ENCODE results near the gene PTHLH.

Gene PTHLH

GRCh38 chr12:27972721-27973120 lies at the start of gene PTHLH:
Gene PTHLH (minus strand): TSS chr12:27972733. CDS start chr12:27969494, 3,239 bp downstream.
- DNase-seq (ENCODE audit: low read depth) = no peak

- no peak for DNase-seq (ENCODE audit: low read depth)
Measured at GRCh38 chr12:28021704-28022103, 49.2 kb upstream of the PTHLH start.

DNA sequence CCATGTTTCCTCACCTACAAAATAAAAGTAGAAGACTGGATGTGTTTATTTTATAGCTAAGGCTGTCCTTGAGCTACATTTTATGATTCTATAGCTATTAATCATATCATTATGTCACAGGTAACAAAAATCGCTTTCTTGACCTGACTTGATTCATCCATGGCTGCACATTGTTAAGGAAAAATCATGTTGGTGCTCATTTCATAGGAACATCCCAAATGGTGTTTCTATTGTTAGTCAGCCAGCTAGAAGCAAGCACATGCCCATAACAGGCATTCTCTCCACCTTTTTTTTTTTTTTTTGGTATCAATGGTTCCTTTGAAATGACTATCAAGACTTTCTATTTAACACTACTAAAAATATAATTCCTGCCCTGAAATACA lies 45.3 kb upstream of the PTHLH start:
- no peak for DNase-seq (ENCODE audit: low read depth)

DNA sequence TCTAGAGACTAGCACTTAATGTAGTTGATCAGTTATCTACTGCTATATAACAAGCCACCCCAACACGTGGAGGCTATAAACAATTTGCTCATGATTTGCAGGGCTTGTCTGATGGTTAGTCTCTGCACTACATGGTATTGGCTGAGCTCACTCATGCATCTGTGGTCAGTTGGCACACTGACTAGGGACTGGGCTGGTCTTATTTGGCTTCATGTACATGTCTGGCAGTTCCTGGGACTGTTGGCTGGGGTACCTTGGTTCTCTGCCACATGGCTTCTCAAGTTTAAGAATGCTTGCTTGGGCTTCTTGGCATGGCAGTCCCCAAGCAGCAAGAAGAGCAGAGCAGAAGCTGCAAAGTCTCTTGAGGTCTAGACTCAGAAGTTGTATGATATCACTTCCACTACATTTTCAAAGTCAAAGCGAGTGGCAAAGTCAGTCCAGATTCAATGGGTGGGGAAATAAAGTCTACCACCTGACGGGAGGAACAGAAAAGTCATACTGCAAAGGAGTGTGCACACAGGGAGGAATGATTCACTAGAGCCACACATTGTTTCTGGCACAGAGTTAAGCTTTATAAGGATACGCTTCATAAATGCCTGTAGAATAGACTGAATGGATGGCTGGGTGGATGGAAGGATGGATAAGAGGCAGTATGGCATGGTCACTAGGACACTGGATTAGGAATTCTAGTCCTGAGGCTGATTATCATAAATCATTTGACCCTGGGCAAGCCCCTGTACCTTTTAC lies 44.8 kb upstream of the PTHLH start:
- DNase-seq (ENCODE audit: low read depth) = no peak

DNA sequence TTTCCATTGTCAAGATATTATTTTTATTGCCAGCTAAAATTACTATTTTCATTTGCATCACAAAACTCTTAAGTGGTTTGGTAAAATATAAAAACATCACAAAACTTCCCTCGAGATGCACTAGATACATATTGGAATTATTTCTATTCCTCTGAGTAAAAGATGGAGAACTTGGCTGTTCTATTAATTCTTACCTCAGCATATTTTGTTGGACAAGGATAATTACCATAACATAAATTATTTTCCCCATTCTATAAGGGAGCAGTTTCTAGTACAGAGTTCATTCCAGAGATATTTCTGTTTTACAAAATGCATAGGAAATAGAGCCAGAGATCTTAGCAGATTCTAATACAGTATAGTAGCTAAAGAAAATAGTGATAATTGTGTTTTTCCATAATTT lies 42.6 kb upstream of the PTHLH start:
- DNase-seq (ENCODE audit: low read depth) = no peak

DNA sequence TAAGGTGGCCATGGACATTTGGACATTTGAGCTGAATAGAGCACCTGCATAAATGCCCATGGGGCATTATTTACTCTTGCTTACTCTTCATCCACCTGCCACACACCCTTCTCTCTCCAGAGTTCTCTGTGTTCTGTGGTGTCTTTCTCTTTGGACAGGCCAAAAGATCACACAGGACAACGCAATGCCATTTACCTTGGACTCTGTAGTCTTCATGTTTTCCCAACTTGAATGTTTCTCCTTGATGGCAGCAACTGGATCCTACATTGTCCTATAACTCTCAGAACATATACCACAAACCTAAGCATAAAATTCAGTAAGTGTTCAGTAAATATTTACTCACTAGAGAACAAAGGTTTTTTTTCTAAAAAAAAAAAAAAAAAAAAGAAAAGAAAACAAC lies 41.7 kb upstream of the PTHLH start:
- no peak for DNase-seq (ENCODE audit: low read depth)

DNA sequence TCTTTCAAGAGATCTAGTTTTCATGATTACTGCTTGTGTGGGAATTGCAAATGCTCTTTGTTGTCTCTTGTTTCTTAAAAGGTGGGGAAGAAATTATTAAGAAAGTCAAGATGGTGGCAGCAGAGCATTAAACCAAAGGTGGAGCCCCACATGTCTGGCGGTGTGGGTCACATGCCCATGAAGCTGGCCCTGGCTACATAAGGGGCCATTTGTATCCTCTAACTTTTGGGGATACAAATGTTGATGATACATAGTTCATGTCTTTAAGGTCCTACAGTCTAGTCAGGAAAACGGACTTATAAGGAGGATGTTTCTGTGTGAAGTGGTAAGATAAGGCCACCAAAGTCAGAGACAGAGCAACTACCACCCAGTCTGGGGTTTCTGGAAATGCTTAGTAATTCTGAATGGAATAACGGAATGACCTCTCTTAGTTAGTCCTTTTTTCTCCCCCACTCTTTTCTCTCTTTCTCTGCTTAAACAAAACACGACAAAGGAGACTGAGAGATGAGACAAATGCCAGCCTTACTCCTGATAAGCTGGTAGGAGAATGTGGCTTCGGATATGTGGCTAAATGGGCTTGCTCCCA lies 39.9 kb upstream of the PTHLH start:
- no peak for DNase-seq (ENCODE audit: low read depth)

- DNase-seq (ENCODE audit: low read depth) = no peak
Measured at GRCh38 chr12:28010036-28010435, 37.5 kb upstream of the PTHLH start.

GRCh38 chr12:27999970-28000369 lies 27.4 kb upstream of the PTHLH start:
- no peak for DNase-seq (ENCODE audit: low read depth)

- peak; percentile 67 for DNase-seq (ENCODE audit: low read depth)
Measured at GRCh38 chr12:27999521-27999920, 27.0 kb upstream of the PTHLH start.

DNA sequence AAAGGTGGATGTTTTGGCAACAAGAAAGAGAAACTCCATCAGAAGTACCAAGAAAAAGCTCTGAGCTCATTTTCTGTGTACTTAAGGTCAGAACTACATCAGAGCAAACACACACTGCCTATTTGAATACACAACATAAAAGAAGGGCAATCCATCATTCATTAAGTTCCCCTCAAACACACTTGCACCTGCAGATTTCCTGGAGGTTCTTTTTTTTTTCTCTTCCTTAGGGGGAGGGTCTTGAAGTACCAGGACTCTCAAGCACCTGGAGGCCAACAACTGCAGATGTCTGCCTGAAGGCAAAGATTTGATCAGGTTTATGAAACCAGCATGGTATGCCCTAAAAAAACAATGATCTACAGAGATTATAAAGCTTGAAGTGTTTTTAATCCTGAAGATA lies 26.1 kb upstream of the PTHLH start:
- DNase-seq (ENCODE audit: low read depth) = no peak

GRCh38 chr12:27998170-27998569 lies 25.6 kb upstream of the PTHLH start:
- no peak for DNase-seq (ENCODE audit: low read depth)

DNA sequence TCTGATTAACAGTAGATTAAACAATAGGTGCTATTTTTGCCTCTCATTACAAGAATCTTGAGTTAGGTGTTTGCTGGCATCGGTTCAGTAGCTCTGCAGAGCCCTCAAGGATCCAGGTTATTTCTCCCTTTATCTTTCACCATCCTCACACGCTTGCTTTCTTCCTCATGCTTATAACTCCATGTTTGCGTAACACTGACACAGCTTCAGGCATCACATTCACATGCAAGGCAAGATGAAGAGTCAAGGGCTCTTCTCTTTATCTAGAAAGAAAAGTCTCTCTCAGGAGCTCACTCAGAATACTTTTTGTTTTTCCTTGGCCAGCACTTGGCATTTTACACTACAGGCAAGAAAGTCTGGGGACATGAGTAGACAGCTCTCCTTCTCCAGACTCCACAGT lies 24.2 kb upstream of the PTHLH start:
- DNase-seq (ENCODE audit: low read depth) = no peak

DNA sequence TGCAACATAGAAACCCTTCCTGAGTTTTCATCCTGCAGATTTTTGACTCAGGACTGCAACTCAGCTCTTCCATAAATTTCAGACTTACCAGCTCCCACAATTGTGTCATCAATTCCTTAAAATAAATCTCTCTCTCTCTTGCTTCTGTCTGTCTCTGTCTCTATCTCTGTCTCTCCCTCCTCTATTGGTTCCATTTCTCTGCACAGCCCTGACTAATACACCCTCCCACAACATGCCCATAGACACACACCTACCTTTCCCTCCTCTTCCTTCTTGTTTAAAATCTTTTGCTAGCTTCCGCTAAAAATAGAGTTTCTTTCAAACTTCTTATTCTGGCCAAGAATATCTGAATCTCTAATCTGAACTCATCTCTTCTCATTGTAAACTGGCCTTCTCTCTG lies 22.9 kb upstream of the PTHLH start:
- no peak for DNase-seq (ENCODE audit: low read depth)

GRCh38 chr12:27988594-27989233 lies 16.2 kb upstream of the PTHLH start:
- DNase-seq (ENCODE audit: low read depth) = no peak

GRCh38 chr12:27987331-27987730 lies 14.8 kb upstream of the PTHLH start:
- no peak for DNase-seq (ENCODE audit: low read depth)

- DNase-seq (ENCODE audit: low read depth) = peak; percentile 72
Measured at GRCh38 chr12:27984275-27984674, 11.7 kb upstream of the PTHLH start.

- no peak for DNase-seq (ENCODE audit: low read depth)
Measured at GRCh38 chr12:27982951-27983350, 10.4 kb upstream of the PTHLH start.

DNA sequence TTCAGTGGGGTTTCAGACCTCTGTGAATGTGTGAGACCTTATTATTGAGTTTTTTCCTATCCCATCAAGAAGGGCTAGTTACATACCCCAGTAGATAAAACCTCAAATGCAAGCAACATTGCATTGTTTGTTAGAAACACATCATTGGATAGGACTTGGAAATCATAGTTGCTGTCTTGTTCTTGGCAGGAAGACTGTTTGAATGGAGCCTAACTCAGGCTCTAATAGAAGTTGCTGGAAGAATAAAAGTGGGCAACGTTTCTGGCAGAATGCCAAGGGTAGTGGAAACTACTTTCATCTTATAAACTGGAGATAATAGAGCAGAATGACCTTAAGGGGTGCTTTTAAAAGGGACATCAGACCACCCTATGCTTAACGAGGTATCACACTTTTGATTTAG lies 9.9 kb upstream of the PTHLH start:
- no peak for DNase-seq (ENCODE audit: low read depth)

GRCh38 chr12:27981874-27982273 lies 9.3 kb upstream of the PTHLH start:
- DNase-seq (ENCODE audit: low read depth) = peak; percentile 86

DNA sequence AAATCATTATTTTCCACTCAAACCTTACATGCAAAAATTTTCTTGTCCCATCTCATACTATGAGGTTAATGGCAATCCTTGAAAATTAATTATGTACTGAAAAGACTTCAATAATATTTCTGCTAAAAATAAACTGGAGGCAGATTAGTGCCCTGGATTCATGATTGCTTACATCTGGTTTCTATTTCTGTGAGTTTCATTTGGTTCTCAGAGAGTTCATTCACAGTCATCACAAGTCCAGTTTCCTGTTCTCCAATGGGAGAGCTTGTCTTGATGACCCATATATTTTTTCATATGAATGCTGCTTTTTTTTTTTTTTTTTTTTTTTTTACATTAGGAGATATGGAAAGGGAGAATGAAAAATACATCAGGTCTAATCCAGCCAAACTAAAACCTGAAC lies 6.6 kb upstream of the PTHLH start:
- no peak for DNase-seq (ENCODE audit: low read depth)

- no peak for DNase-seq (ENCODE audit: low read depth)
Measured at GRCh38 chr12:27975222-27976136, 2.9 kb upstream of the PTHLH start.
